Esophagus muscularis mucosa (tissue), 4 donors: ENCODE measurements around the gene OR10T2.

Experiments
- EP300 ChIP-seq: sonication (generic); formaldehyde crosslinking; IDR thresholded peaks from one replicate; pipeline ENCODE4 v1.6.1; 2017; ENCODE audit warnings: antibody characterized with exemption
- POLR2A ChIP-seq: fragments of 450-650 bp; IDR thresholded peaks from one replicate; pipeline ENCODE4 v1.6.1; 2017; ENCODE audit warnings: antibody characterized with exemption, moderate library complexity, mild to moderate bottlenecking, low read depth
- POLR2AphosphoS5 ChIP-seq, 2 donors: sonication (generic); formaldehyde crosslinking; IDR thresholded peaks; one replicate each; pipeline ENCODE4 v1.6.1; 2017; ENCODE audit warnings: antibody characterized with exemption in 2 of 2
- TF ChIP-seq, protein P1 (sequence below), 3 experiments: fragments of 200-600 bp in 2 of 3; fragments of 450-650 bp in 1 of 3; sonication (generic) in 2 of 3; IDR thresholded peaks; one replicate each; pipeline ENCODE4 v1.5.1; 2017 to 2019; ENCODE audit warnings: antibody characterized with exemption in 3 of 3, mild to moderate bottlenecking in 2 of 3, moderate library complexity in 1 of 3

DNA sequence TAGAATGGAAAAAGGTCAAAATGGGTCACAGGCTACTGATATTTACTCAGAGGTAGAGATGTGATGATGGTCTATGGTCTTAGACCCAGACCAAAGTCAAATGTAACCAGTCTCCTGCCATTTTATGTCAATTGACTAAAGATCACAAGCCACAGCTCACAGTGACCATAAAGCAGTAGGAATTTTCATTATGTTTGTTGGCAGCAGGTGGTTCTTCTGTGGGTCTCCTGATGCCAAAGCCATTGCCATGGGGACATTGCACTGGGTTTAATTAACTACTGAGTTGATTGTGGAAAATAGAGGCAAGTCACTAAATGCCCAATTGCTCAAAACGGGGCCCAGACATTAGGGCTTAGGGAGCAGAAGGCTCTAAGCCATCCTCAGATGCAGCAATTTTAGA, 26.9 kb upstream of the OR10T2 start, which contains the start of gene OR10K2:
- TF ChIP-seq POLR2A (no peak), EP300 (no peak), POLR2AphosphoS5 (IDR thresholded peaks at IDR 0.05) (no peak)
- TF ChIP-seq, protein P1, sequence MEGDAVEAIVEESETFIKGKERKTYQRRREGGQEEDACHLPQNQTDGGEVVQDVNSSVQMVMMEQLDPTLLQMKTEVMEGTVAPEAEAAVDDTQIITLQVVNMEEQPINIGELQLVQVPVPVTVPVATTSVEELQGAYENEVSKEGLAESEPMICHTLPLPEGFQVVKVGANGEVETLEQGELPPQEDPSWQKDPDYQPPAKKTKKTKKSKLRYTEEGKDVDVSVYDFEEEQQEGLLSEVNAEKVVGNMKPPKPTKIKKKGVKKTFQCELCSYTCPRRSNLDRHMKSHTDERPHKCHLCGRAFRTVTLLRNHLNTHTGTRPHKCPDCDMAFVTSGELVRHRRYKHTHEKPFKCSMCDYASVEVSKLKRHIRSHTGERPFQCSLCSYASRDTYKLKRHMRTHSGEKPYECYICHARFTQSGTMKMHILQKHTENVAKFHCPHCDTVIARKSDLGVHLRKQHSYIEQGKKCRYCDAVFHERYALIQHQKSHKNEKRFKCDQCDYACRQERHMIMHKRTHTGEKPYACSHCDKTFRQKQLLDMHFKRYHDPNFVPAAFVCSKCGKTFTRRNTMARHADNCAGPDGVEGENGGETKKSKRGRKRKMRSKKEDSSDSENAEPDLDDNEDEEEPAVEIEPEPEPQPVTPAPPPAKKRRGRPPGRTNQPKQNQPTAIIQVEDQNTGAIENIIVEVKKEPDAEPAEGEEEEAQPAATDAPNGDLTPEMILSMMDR (IDR thresholded peaks at IDR 0.05): no peak
